ENCODE data around the gene AVP.

GRCh38 chr20:3100480-3100879 lies 16.0 kb upstream of the AVP start:
- TF ChIP-seq CTCF (IDR thresholded peaks at IDR 0.05) (no peak), POLR2AphosphoS5 (IDR thresholded peaks at IDR 0.05; ENCODE audit: low read depth, low read length) (no peak), SIN3A (IDR thresholded peaks at IDR 0.05; ENCODE audit: borderline replicate concordance, insufficient read depth, low read depth, low read length) (no peak)
